MCF 10A (cell line): ENCODE data around the gene RALB. TPM values are rescaled to one million over a fixed set of nuclear protein-coding genes. Genes with fewer than 3 reads are reported as not detected.
A peak's percentile ranks its signal among the peaks of the same experiment; 100 is the strongest.

Experiments used
- BruUV-seq: library from RNA; stranded (reverse); fragments of 400-500 nt; replicated peaks from 2 replicates; lab custom pipeline; 2021; lab: Mats Ljungman, UMichigan
- CTCF ChIA-PET: fragments of 300-600 bp; sonication (Branson Sonifier 250); formaldehyde crosslinking; extraction: SDS; loops from one replicate; lab custom pipeline; 2021; ENCODE audit warnings: antibody characterized with exemption, inconsistent platforms; lab: Yijun Ruan, JAX
- POLR2A ChIA-PET: fragments of 300-600, 350-650 bp; sonication (Branson Sonifier 250); formaldehyde crosslinking; extraction: SDS; loops from one replicate; lab custom pipeline; 2020; ENCODE audit warnings: antibody characterized with exemption, inconsistent platforms; lab: Yijun Ruan, JAX
- DNase-seq: peaks from one replicate; pipeline ENCODE4 v3.0.0-alpha.2; 2018; ENCODE audit not compliant: unreplicated experiment
- H3K27ac Mint-ChIP-seq: one replicate; pipeline ENCODE4 v1.8.0; 2022; ENCODE audit warnings: mild to moderate bottlenecking, low read depth, mixed read lengths; ENCODE audit not compliant: unreplicated experiment
- H3K27me3 Mint-ChIP-seq: one replicate; pipeline ENCODE4 v1.8.0; 2022; ENCODE audit warnings: mixed read lengths; ENCODE audit not compliant: insufficient read depth, unreplicated experiment
- H3K36me3 Mint-ChIP-seq: one replicate; pipeline ENCODE4 v1.8.0; 2022; ENCODE audit warnings: mild to moderate bottlenecking, moderate library complexity, mixed read lengths; ENCODE audit not compliant: insufficient read depth, unreplicated experiment
- H3K4me1 Mint-ChIP-seq: one replicate; pipeline ENCODE4 v1.8.0; 2022; ENCODE audit warnings: mixed read lengths; ENCODE audit not compliant: insufficient read depth, unreplicated experiment
- H3K4me3 Mint-ChIP-seq: one replicate; pipeline ENCODE4 v1.8.0; 2022; ENCODE audit warnings: mild to moderate bottlenecking, moderate library complexity, mixed read lengths; ENCODE audit not compliant: unreplicated experiment
- H3K9me3 Mint-ChIP-seq: one replicate; pipeline ENCODE4 v1.8.0; 2022; ENCODE audit warnings: mixed read lengths; ENCODE audit not compliant: unreplicated experiment
- intact Hi-C: fragments of 100-400 bp; cut with micrococcal nuclease; formaldehyde crosslinking; loops from 2 replicates; pipeline ENCODE4 v1.14.1; 2022
- total RNA-seq: library from RNA; stranded (reverse); gene quantifications from 2 replicates; pipeline ENCODE4 v1.2.3, GENCODE V29; 2022
- TF ChIP-seq, protein P1 (sequence below): fragments of 200-600 bp; IDR thresholded peaks from one replicate; pipeline ENCODE4 v1.8.0; 2022; ENCODE audit warnings: antibody characterized with exemption, mild to moderate bottlenecking; ENCODE audit not compliant: unreplicated experiment

The RALB gene
- total RNA-seq, 1 experiment from 2014 or later: 37.4 TPM

DNA sequence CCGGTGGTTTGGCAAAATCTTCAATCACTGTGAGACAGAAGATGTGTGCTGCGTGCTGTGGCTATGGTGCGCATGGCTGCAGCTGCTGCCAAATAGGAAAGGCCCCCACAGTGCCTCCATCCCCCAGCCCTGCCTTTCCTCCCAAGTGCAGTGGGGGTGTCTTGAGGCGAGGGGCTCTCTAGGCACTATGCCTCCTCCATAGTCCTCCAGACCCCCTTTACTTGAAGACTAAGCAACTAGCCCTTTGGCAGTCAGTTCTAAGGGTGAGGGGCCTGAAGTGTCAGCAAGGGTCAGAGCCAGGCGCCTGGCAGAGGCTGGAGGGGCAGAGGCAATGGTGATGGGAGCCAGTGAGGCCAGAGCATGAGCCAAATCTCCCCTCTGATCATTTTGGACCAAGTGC, 15.9 kb upstream of the RALB start:
- H3K27me3 Mint-ChIP-seq: no peaks in the 10 kb centered on the region
- intact Hi-C loops: loop anchor here (5.0 to 10.0 kb wide), 2 partner anchors 446 to 838 kb away; no protein-coding TSS in a partner anchor
- no peaks in the 10 kb centered on the region for H3K9me3 Mint-ChIP-seq
- TF ChIP-seq, protein P1, sequence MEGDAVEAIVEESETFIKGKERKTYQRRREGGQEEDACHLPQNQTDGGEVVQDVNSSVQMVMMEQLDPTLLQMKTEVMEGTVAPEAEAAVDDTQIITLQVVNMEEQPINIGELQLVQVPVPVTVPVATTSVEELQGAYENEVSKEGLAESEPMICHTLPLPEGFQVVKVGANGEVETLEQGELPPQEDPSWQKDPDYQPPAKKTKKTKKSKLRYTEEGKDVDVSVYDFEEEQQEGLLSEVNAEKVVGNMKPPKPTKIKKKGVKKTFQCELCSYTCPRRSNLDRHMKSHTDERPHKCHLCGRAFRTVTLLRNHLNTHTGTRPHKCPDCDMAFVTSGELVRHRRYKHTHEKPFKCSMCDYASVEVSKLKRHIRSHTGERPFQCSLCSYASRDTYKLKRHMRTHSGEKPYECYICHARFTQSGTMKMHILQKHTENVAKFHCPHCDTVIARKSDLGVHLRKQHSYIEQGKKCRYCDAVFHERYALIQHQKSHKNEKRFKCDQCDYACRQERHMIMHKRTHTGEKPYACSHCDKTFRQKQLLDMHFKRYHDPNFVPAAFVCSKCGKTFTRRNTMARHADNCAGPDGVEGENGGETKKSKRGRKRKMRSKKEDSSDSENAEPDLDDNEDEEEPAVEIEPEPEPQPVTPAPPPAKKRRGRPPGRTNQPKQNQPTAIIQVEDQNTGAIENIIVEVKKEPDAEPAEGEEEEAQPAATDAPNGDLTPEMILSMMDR: no peak
- no peak for DNase-seq
- POLR2A ChIA-PET: interaction anchor here (0.7 kb wide), 1 partner anchor 13 kb away, joined by 3 read pairs; no protein-coding TSS in a partner anchor
- no peak overlapping the region for H3K4me3 Mint-ChIP-seq
- no peaks in the 10 kb centered on the region for H3K36me3 Mint-ChIP-seq
- BruUV-seq: no TSS peak
- H3K4me1 Mint-ChIP-seq: peaks cover 9% of the 10 kb centered on the region
- H3K27ac Mint-ChIP-seq: no peak overlapping the region
- CTCF ChIA-PET: interaction anchor here (0.9 kb wide), 1 partner anchor 848 kb away, joined by 3 read pairs; no protein-coding TSS in a partner anchor

DNA sequence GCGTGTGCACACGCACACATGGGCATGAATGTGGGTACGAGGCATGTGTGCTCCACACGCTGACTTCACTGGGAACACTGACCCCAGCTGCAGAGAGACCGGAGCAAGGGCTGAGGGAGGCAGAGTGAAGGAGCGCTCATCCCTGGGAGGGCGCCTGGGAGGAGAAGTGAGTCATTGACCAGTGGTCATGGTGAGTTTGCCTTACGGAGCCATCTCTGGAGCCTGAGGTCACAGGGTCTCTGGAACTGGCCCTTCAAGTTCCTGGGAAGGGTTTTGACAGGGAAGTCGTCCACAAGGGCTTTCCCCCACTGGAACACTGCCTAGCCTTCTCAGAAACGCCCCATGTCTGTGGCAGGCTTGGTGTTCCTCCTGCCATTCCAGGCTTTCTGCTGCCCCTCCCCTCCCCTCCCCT, 15.2 kb upstream of the RALB start:
- TF ChIP-seq, protein P1: no peak
- H3K4me1 Mint-ChIP-seq: peaks cover 9% of the 10 kb centered on the region
- no peak for DNase-seq
- no peak overlapping the region for H3K27ac Mint-ChIP-seq
- intact Hi-C loops: loop anchor here (5.0 to 10.0 kb wide), 2 partner anchors 445 to 837 kb away; no protein-coding TSS in a partner anchor
- H3K4me3 Mint-ChIP-seq: no peak overlapping the region
- ChIA-PET POLR2A (interaction anchor here (0.9 kb wide), 1 partner anchor 15 kb away, joined by 3 read pairs; no protein-coding TSS in a partner anchor), CTCF (no interaction called here)
- no peaks in the 10 kb centered on the region for H3K36me3 Mint-ChIP-seq
- BruUV-seq: no TSS peak
- H3K9me3 Mint-ChIP-seq: no peaks in the 10 kb centered on the region
- H3K27me3 Mint-ChIP-seq: no peaks in the 10 kb centered on the region

DNA sequence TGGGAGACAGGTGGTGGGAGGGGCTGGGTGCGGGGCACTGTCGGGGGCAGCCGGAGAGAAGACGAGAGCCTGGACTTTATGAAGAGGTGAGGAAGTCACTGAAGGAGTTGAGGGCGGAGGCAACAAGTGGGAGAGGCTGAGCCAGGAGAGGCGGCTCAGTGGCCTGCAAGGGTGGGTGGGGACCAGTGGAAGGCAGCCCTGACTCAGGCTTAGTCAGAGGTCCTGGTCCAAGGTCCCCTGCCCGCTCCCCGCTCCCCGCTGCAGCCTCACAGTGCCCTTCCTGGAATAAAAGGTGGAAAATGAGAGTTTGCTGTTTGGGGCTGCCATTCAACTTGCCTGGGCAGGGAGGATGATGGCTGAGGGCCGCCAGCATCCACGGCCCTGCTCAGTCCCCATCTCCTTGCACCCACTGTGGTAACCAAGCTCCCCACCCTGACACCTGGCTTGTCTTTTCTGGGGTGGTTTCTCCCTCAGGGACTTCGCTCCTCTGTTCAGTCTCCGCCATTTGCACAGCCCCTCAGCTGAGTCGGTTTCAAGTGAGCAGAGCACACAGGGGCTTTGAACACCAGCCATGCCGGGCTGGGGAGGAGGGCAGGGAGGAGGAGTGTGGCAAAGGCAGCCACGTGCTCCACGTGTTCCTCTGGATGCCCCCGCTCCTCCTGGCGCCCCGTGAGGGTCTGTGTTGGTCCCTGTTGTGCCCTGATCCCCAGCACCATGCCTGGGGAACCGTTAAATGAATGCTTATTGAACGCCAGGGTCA, 13.7 kb upstream of the RALB start:
- H3K9me3 Mint-ChIP-seq: no peaks in the 10 kb centered on the region
- TF ChIP-seq, protein P1: no peak
- H3K4me1 Mint-ChIP-seq: peaks cover 9% of the 10 kb centered on the region
- H3K27ac Mint-ChIP-seq: peak overlapping the region; percentile 35
- intact Hi-C loops: loop anchor here (5.0 to 10.0 kb wide), 2 partner anchors 443 to 836 kb away; no protein-coding TSS in a partner anchor
- BruUV-seq: no TSS peak
- ChIA-PET CTCF (no interaction called here), POLR2A (interaction anchor here (0.6 to 1.5 kb wide), 3 partner anchors 14 to 872 kb away, joined by 3 to 10 read pairs (median 3); partner anchors contain the start of genes C2orf76, DBI and RALB)
- peak; percentile 83 for DNase-seq
- H3K4me3 Mint-ChIP-seq: no peak overlapping the region
- no peaks in the 10 kb centered on the region for H3K36me3 Mint-ChIP-seq
- no peaks in the 10 kb centered on the region for H3K27me3 Mint-ChIP-seq
